HepG2 (cell line): ENCODE measurements around the gene KCNB1. TPM values are rescaled to one million over a fixed set of nuclear protein-coding genes. Genes with fewer than 3 reads are reported as not detected.
A peak's percentile ranks its signal among the peaks of the same experiment; 100 is the strongest.

Experiments
- ATAC-seq: fragments of 200-7000 bp; cut with Tn5 transposase; 3 replicates; pipeline ENCODE4 v1.9.1; 2020; ENCODE audit warnings: mild to moderate bottlenecking, moderate library complexity
- BruUV-seq: library from RNA; stranded (reverse); fragments of 400-500 nt; replicated peaks from 2 replicates; lab custom pipeline; 2021; lab: Mats Ljungman, UMichigan
- CTCF ChIA-PET: fragments of 300-600 bp; formaldehyde crosslinking; extraction: SDS; loops from one replicate; lab custom pipeline; 2021; ENCODE audit warnings: low total read pairs, inconsistent platforms, low intra/inter-chr PET ratio; lab: Yijun Ruan, JAX
- POLR2A ChIA-PET: fragments of 350-600 bp; sonication (Branson Sonifier 250); formaldehyde crosslinking; loops from one replicate; lab custom pipeline; 2020; ENCODE audit warnings: antibody characterized with exemption, inconsistent platforms; lab: Yijun Ruan, JAX
- DNase-seq: peaks from one replicate; pipeline ENCODE4 v3.0.0-alpha.2; 2015; ENCODE audit warnings: low spot score
- FAIRE-seq: peaks from 3 replicates; lab custom pipeline; 2011; peaks lifted over from hg19 to GRCh38; lab: Jason Lieb, UNC
- H2AFZ ChIP-seq: one replicate; pipeline ENCODE4 v1.6.1; 2011; ENCODE audit warnings: low read length, inconsistent platforms
- H3K27ac ChIP-seq: fragments of 300-600 bp; 3 replicates; pipeline ENCODE4 v1.8.0; 2011; ENCODE audit warnings: mixed run types, mild to moderate bottlenecking, mixed read lengths, low read length, inconsistent platforms; ENCODE audit not compliant: insufficient read depth; ENCODE audit errors: extremely low read length
- H3K27me3 ChIP-seq, 2 experiments: fragments of 200-600 bp in 1 of 2; 2 replicates in 1 of 2; 3 replicates in 1 of 2; pipeline versions ENCODE4 v1.6.0 to v1.8.0; 2011; ENCODE audit warnings: low read length in 2 of 2, mild to moderate bottlenecking in 2 of 2, moderate library complexity in 2 of 2, inconsistent platforms in 1 of 2; ENCODE audit not compliant: insufficient read depth in 2 of 2, control insufficient read depth in 1 of 2
- H3K36me3 ChIP-seq, 2 experiments: fragments of 200-600 bp in 1 of 2; replicated peaks in 1 of 2; 2 replicates in 1 of 2; 3 replicates in 1 of 2; pipeline versions ENCODE4 v1.5.1 to v1.8.0; 2011; ENCODE audit warnings: low read length in 2 of 2, inconsistent platforms in 1 of 2; ENCODE audit not compliant: insufficient read depth in 2 of 2, control insufficient read depth in 1 of 2
- H3K4me1 ChIP-seq: 2 replicates; pipeline ENCODE4 v1.5.1; 2012; ENCODE audit warnings: low read length, inconsistent platforms; ENCODE audit not compliant: insufficient read depth
- H3K4me2 ChIP-seq: 2 replicates; pipeline ENCODE4 v1.6.0; 2011; ENCODE audit warnings: low read depth, low read length, inconsistent platforms
- H3K4me3 ChIP-seq, 3 experiments: fragments of 200-600 bp in 1 of 3; sonication (generic), shearing (Covaris generic) in 1 of 3; replicated peaks in 1 of 3; 2 replicates each; pipeline ENCODE4 v1.5.1; 2011 to 2016; ENCODE audit warnings: low read length in 3 of 3, inconsistent platforms in 2 of 3, low read depth in 2 of 3, mild to moderate bottlenecking in 2 of 3, control low read depth in 1 of 3, mixed read lengths in 1 of 3; ENCODE audit not compliant: insufficient read depth in 1 of 3
- H3K79me2 ChIP-seq: one replicate; pipeline ENCODE4 v1.6.1; 2011; ENCODE audit warnings: low read length, inconsistent platforms; ENCODE audit not compliant: insufficient read depth
- H3K9ac ChIP-seq: 2 replicates; pipeline ENCODE4 v1.6.0; 2011; ENCODE audit warnings: mild to moderate bottlenecking, low read depth, low read length, inconsistent platforms; ENCODE audit not compliant: insufficient read depth
- H3K9me3 ChIP-seq: 2 replicates; pipeline ENCODE4 v1.5.1; 2012; ENCODE audit warnings: mild to moderate bottlenecking, low read length
- H4K20me1 ChIP-seq: 2 replicates; pipeline ENCODE4 v1.6.0; 2011; ENCODE audit warnings: inconsistent platforms, mild to moderate bottlenecking, low read length, moderate library complexity; ENCODE audit not compliant: insufficient read depth
- CEBPB ChIP-seq: IDR thresholded peaks from 2 replicates; pipeline ENCODE4 v1.6.1; 2011; ENCODE audit warnings: low read depth, low read length, improper control_type of control experiment, borderline replicate concordance
- KDM3A ChIP-seq: IDR thresholded peaks from 2 replicates; pipeline ENCODE4 v1.6.1; 2018; ENCODE audit warnings: low read depth, missing compliant biosample characterization
- KDM5B ChIP-seq: sonication (generic); formaldehyde crosslinking; IDR thresholded peaks from 2 replicates; pipeline ENCODE4 v1.4.0; 2020; ENCODE audit warnings: missing genetic modification reagents, mild to moderate bottlenecking, borderline replicate concordance
- NCOR1 ChIP-seq: fragments of 200-600 bp; sonication (generic); IDR thresholded peaks from 2 replicates; pipeline ENCODE4 v1.7.0; 2017; ENCODE audit warnings: antibody characterized with exemption, low read length, borderline replicate concordance
- THYN1 ChIP-seq: sonication (generic); formaldehyde crosslinking; IDR thresholded peaks from 2 replicates; pipeline ENCODE4 v1.8.1; 2023; ENCODE audit warnings: low read depth, mild to moderate bottlenecking, moderate library complexity, missing genetic modification reagents, borderline replicate concordance
- ZNF121 ChIP-seq: sonication (generic); formaldehyde crosslinking; IDR thresholded peaks from 2 replicates; pipeline ENCODE4 v1.5.0; 2020; ENCODE audit warnings: mild to moderate bottlenecking, missing genetic modification reagents
- ZNF629 ChIP-seq: sonication (generic); formaldehyde crosslinking; conservative IDR thresholded peaks from 2 replicates; pipeline ENCODE4 v1.5.0; 2020; ENCODE audit warnings: missing genetic modification reagents
- ZNF781 ChIP-seq: sonication (generic); formaldehyde crosslinking; IDR thresholded peaks from 2 replicates; pipeline ENCODE4 v1.5.1; 2020; ENCODE audit warnings: borderline replicate concordance, mild to moderate bottlenecking, missing genetic modification reagents; ENCODE audit errors: not compliant biosample characterization
- ZNF83 ChIP-seq: sonication (generic); formaldehyde crosslinking; IDR thresholded peaks from 2 replicates; pipeline ENCODE4 v1.4.0; 2020; ENCODE audit warnings: missing genetic modification reagents, mild to moderate bottlenecking, borderline replicate concordance
- WGBS: methylation state at CpG from one replicate; pipeline ENCODE4 v1.1.6; 2017; ENCODE audit warnings: low lambda C conversion rate; 5-methylcytosine and 5-hydroxymethylcytosine counted together
- in situ Hi-C: cut with HindIII; loops from 2 replicates; pipeline ENCODE4 v1.10.0; 2017; ENCODE audit warnings: low pct_unique_long_range_greater_than_20kb; ENCODE audit not compliant: extremely low pct_ligation_motif_present
- intact Hi-C: fragments of 100-400 bp; cut with micrococcal nuclease; formaldehyde crosslinking; loops from one replicate; pipeline ENCODE4 v1.10.0; 2022; ENCODE audit not compliant: unreplicated experiment
- polyA plus RNA-seq, 8 experiments: library from polyadenylated mRNA; depleted of rRNA in 3 of 8; stranded (reverse) in 7 of 8; unstranded in 1 of 8; fragments of >200 nt; fragmentation: Illumina TruSeq in 4 of 8; extraction: Trizol in 4 of 8; gene quantifications; 2 replicates each; pipeline versions ENCODE4 v1.2.1 to v1.2.3, GENCODE V29; 2011 to 2016; ENCODE audit warnings: low read depth in 4 of 8, missing spikeins in 1 of 8, mixed read lengths in 1 of 8; ENCODE audit not compliant: insufficient read depth in 1 of 8
- total RNA-seq, 5 experiments: library from RNA; depleted of rRNA; stranded (reverse); fragments of >200 nt; fragmentation: Illumina TruSeq; extraction: Trizol; gene quantifications; 2 replicates each; pipeline ENCODE4 v1.2.3, GENCODE V29; 2016; ENCODE audit warnings: low read depth in 1 of 5

The KCNB1 gene
- total and polyA plus RNA-seq, 2 of the 13 experiments (the other 11 are each of a cell fraction or from before 2014, with no cell fraction given) = 0.02 TPM; not detected in 1

DNA sequence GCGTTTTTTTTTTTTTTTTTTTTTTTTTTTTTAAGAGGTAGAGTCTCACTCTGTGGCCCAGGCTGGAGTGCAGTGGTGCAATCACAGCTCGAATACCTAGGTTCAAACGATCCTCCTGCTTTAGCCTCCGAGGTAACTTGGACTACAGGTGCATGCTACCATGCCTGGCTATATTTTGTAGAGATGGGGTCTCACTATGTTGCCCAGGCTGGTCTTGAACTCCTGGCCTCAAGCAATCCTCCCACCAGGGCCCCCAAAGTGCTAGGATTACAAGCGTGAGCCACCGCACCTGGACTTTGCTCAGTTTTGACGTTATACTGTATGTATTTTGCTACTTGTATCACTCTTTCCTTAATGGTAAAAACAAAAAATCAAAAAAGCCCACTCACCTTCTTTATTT lies 103.1 kb downstream of the KCNB1 start:
- DNase-seq = no peak
- 1% methylated on average over 7 of the region's 7 CpGs for WGBS
- in situ Hi-C loops = no loop called here
- intact Hi-C loops = no loop called here
- H3K4me2 ChIP-seq = no peak overlapping the region
- H3K27me3 ChIP-seq = peaks cover 10 to 48% of the 10 kb centered on the region in 2 experiments; a peak in 4 of 5 replicates
- no peaks in the 10 kb centered on the region for H3K36me3 ChIP-seq
- no peak overlapping the region for H3K9ac ChIP-seq
- H3K27ac ChIP-seq = no peak overlapping the region
- ChIA-PET POLR2A (no interaction called here), CTCF (no interaction called here)
- H3K4me1 ChIP-seq = no peaks in the 10 kb centered on the region
- BruUV-seq = no TSS peak
- H4K20me1 ChIP-seq = no peaks in the 10 kb centered on the region
- H3K9me3 ChIP-seq = no peaks in the 10 kb centered on the region
- no peak overlapping the region for H2AFZ ChIP-seq
- H3K4me3 ChIP-seq = no peak overlapping the region
- H3K79me2 ChIP-seq = no peaks in the 10 kb centered on the region
- TF ChIP-seq THYN1 = no peak
- no peak for TF ChIP-seq KDM5B (CRISPR knock-in tag)
- no peak for TF ChIP-seq NCOR1
- peak; percentile 45; the same call in 1 of the 2 replicates for TF ChIP-seq ZNF121
- TF ChIP-seq ZNF781 = no peak
- no peak for TF ChIP-seq CEBPB
- TF ChIP-seq ZNF83 = no peak
- no peak for FAIRE-seq
- ATAC-seq = no peak

DNA sequence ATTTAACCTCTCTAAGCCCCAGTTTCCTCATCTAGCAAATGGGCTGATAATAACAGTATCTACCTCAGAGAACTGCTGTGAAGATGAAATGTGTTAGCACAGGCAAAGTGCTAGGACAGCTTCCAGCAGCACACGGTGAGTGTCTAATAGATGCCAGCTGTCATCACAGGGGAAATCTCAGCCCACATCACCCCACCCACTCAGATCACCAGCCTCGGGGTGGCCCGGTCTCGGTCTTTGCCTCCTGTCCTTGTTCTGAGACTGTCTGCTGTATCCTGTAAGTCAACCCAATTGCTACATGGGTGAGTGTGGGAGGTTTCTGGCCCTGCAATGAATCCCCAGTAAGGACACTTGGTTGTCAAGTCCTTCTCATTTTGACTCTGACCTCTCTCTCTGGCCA lies 105.1 kb downstream of the KCNB1 start:
- H3K4me3 ChIP-seq = no peak overlapping the region
- no peaks in the 10 kb centered on the region for H4K20me1 ChIP-seq
- H3K27me3 ChIP-seq = peaks cover 11 to 50% of the 10 kb centered on the region in 2 experiments; a peak in 4 of 5 replicates
- intact Hi-C loops (no loop called here), in situ Hi-C loops (no loop called here)
- H3K79me2 ChIP-seq = no peaks in the 10 kb centered on the region
- no peaks in the 10 kb centered on the region for H3K4me1 ChIP-seq
- no peaks in the 10 kb centered on the region for H3K36me3 ChIP-seq
- ATAC-seq = no peak
- TF ChIP-seq KDM3A (CRISPR knock-in tag) = no peak
- TF ChIP-seq ZNF629 (CRISPR knock-in tag) = 0 out of 2 replicates have a peak, but pooled peaks have one; percentile 21
- FAIRE-seq = no peak
- CTCF ChIA-PET = no interaction called here
- no peak overlapping the region for H3K4me2 ChIP-seq
- H2AFZ ChIP-seq = no peak overlapping the region
- no peak overlapping the region for H3K9ac ChIP-seq
- POLR2A ChIA-PET = interaction anchor here (0.6 kb wide), 1 partner anchor 39 kb away, joined by 4 read pairs; no protein-coding TSS in a partner anchor
- no peak for DNase-seq
- H3K9me3 ChIP-seq = no peaks in the 10 kb centered on the region
- 7% methylated on average over 4 of the region's 4 CpGs for WGBS
- H3K27ac ChIP-seq = no peak overlapping the region
- no TSS peak for BruUV-seq
